ENCODE results near the gene GLCCI1. TPM values are rescaled to one million over a fixed set of nuclear protein-coding genes. Genes with fewer than 3 reads are reported as not detected.

GLCCI1 gene
- total RNA-seq, 1 donor from 2014 or later, result 23.7 TPM

DNA sequence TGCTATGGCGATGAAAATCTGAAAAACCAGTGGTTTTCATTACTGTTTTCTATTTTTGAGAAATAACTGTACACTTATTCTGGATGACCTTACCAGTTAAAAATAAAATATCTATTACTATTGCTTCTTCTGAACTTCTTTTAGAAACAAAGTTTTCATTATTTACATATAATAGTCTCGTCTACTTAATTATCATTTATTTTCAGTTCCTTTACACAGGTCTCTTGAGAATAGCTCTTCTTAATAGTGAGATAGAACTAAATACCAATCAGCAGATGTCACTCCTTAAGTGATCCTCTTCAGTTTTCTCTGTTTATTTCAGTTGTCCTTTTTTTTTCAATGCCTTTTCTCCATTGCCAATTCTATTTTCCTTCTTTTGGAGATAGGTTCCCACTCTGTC is 4.3 kb upstream of the GLCCI1 start:
- DNase-seq, result no peak

DNA sequence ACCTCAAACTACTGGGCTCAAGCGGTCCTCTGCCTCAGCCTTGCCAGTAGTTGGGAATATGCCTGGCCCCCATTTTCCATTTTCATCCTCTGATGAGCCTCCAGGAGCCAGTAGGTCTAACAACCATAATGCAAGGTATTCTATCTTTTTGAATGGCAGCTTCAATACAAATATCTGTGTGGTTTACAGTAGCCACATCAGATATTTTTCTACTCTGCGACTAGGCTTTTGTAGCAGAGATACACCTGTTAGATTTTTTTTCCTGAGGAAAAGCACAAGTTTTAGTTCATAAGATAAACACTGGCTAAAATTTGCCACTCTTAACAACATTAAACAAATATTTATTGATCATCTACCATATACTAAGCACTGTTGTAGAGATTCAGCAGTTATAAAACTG is 3.9 kb upstream of the GLCCI1 start:
- no peak for DNase-seq

DNA sequence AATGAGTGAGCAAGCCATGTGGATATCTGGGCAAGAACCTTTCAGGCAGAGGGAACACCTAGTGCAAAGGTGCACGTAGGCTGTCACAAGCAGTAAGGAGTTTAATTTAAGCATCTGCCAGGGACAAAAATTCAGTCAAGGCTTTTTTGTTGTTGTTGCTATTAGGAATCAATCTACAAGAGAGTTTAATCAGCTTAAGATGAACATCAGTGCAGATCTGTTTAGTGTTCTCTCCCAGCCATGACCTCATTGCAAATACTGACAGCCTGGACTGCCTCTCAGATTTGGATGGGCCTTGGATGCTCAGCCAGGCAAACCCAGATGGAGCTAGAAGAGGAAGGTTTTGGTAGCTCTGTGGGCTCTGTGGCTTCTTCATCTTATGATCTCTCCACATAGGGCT is 3.3 kb upstream of the GLCCI1 start:
- no peak for DNase-seq

DNA sequence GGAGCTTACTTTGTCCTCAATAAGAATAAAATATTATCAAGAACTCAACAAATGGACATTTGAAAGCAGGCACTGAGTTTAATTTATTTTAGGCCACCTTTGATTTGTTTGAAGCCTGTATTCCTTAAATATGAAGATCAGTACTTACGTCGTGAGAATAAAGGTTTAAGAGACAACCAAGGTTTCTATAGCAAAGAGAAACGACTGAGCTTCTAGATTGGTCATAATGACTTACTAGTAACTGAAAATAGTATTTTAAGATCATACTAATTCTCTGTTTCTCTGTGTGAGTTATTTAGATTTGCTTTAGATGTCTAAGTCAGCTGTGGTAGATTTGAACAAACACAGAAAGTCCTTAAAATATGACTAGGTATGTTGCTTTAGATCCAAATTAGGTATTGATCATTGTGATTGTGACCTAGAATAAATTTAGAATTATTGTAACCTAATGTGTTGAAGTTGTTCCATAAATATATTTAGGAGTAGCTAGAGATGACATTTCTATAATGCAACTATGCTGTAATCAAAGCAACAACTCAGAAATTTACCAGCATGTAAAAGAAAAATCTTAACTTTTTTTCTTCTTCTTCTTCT is 2.4 kb upstream of the GLCCI1 start:
- no peak for DNase-seq

DNA sequence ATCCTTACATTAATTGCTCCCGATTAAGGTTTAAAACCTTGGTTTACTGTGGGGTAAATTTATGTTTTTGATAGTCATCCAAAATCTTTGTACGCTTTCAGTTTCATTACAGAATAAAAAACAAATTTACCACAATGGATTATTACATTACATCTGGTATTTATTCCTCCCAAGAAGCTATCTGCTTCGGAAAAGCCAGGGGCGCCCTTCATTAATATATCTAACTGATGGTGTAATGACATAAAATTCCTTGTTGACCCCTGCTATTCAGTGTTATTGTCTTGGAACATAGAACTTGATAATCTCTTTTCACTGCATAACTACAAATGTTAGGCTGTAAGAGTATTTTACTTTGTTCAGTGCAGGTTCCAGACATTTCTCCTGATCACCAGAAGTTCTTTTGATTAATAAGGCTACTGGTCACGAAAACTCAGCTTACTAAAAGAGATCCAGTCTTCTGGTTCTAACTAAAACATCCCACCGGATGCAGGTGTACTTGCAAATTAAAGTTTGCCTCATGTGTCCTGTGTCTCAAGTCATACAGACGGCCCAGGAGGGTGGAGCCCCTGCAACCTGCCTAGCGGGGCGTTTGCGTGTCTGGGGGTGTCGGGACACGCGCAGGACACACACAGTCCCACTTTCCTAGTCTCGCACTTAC is 581 bp upstream of the GLCCI1 start:
- no peak for DNase-seq

DNA sequence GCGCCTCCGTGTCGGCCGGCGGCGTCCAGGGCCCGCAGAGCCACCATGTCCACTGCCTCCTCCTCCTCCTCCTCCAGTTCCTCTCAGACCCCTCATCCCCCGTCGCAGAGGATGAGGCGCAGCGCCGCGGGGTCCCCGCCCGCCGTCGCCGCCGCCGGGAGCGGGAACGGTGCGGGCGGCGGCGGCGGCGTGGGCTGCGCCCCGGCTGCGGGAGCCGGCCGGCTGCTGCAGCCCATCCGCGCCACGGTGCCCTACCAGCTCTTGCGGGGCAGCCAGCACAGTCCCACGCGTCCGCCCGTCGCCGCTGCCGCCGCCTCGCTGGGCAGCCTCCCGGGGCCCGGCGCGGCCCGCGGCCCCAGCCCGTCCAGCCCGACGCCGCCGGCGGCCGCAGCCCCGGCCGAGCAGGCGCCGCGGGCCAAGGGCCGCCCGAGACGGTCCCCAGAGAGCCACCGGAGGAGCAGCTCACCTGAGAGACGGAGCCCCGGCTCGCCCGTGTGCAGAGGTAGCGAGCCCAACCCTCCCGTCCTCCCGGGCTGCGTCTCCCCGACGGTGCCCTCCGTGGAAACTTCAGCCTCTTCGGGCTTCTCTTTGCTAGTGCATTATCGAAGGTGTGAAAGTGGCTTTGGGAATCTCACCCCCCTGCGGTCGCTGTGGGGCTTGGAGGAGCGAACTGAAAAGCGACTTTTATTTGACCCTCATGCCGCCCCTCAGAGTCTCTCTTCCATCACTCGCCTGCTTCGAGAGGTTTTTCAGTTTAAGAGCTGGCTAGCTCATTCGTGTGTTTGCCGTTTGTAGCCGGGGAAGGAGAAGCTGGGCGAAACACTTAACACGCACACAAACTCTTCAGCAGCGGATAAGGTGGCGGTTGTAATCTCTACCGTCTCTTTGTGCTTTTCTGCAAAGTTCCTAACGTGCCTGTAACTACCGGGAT is 975 bp downstream of the GLCCI1 start:
- peak; percentile 19 for DNase-seq

DNA sequence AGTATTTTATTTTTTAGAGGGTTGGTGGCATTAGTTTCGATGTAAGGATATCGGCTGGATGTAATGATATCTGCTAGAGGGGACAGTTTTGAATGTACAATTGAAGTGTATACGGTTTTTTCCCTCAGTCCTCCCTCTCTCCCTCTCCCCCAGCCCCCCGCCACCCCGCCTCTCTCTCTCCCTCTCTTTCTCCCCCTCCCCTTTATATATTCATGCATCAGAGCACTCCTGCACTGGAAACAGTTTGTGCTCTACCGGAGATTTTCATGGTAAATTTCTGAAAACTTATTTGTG is 1.6 kb downstream of the GLCCI1 start:
- DNase-seq, result no peak

DNA sequence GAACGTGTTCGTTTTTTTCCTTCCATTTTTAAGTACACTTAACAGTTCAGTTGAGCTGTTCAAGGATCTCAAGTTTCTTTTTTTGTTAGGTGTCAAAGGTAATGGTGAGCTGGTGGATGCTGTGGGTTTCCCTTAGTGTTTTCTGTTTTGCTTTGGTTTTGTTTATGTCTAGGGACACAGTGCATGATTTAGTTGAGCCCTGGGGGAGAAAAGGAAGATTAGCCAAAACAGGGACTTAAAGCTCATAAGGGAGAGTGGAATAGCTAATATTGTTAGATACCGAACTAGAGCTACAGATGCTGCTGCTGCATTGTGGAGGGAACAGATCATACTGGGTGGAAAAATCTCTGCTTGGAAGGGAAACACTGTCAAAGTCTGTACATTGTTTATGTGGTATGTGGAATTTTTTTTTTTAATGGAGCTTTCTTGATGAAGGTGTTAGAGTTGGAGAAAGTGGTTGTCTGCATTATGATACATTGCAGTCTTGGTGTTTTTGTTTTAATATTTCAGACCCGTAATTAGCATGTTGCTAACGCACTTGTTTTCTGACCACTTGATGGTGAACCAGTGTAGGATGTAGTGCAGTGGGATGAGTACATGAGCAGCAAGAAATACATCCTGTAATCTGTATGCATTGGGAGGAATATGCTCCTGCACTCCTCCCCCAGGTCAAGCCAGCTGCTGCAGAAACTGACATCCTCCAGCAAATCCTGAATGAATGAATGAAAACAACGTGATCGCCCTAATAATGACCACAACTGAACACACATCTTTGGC is 2.1 kb downstream of the GLCCI1 start:
- DNase-seq, result no peak

DNA sequence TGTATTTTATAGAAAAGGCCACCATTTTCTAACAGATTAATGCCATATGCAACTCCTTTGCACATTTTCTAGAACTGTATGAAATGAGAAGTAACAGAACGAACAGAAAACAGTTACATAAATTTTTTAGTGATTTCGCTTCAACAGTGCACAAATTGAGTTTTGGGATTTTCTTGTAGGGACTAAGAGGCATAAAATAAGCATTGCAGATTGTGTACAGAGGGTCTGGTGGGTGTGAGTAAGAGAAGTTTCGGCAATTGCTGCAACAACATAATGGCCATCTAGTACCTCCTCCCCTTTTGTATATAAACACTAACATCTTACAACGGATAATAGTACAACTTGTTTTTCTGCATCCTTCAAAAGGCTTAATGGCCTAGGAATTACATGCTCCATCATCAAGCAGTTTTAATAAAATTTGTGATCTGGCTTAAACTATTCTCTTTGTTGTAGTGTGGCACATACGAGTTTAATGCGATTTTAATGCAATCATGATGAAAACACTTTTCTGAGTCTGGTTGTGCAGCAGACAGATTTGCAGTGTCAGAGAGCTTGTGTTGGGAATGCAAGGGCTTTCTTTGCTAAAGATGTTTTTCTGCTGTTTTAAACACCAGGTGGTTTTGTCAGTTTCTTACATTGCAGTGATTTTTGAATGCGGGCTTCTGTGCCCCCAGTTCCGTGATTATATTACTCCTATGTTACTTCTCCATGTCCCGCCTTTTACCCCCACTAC is 2.9 kb downstream of the GLCCI1 start:
- peak; percentile 39 for DNase-seq

DNA sequence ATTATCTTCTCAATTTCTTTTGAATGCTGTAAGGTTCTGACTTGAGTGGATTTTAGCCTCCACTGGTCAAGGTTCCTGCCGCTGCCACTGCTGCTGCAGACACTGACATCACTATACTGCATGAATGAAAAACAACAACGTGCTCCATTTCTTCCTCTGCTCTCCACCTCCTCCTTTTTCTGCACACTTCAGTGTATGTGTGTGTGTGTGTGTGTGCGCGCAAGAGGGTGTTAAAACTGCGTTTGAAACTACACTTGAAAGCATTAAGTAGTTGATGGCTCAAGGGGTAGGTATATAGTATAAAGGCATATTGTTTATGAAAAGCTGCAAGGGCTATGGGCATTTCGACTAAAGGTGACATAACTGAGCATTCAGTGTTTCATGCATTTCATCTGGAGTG is 3.5 kb downstream of the GLCCI1 start:
- DNase-seq, result no peak

DNA sequence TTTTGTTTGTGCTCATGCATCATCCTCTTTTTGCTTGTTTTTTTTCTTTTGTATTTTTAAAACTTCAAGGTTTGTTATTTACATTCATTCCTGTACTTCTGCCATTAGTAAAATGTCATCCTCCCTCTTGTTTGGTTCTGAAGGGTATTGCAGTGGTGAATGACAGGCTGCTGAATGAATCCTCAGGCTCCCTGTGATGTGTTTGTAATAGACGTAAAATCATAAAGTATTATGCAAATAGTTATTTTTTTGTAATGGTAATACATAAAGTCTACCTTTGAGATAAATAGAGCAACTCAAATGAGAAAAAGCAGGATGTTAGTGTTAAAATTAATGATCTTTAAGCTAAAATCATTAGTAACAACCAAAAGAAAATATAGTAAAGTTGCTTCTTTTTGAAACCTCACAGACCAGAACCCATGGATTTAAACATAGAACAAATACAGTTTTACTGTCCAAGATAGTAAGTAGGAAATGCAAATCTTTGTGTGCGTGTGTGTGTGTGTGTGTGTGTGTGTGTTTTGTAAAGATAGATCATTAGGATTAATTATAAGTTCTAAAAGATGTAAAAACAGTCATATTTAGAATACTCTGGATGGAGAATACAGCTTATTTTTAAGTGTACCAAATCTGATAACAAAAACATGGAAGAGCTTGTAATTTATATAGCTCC is 4.5 kb downstream of the GLCCI1 start:
- DNase-seq, result no peak

DNA sequence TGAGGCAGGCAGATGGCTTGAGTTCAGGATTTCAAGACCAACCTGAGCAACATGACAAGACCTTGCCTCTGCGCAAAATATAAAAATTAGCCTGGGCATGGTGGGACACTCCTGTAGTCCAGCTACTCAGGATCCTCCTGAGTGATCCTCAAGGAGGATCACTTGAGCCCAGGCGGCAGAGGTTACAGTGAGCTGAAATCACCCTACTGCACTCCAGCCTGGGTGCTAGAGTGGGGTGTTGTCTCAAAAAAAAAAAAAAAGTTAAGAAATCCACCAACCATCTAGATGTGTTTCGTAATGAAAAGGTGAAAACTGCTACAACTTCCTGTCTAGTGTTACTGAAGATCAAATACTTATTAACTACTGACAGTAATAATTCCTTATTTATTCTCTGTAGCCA is 8.1 kb downstream of the GLCCI1 start:
- DNase-seq, result no peak

DNA sequence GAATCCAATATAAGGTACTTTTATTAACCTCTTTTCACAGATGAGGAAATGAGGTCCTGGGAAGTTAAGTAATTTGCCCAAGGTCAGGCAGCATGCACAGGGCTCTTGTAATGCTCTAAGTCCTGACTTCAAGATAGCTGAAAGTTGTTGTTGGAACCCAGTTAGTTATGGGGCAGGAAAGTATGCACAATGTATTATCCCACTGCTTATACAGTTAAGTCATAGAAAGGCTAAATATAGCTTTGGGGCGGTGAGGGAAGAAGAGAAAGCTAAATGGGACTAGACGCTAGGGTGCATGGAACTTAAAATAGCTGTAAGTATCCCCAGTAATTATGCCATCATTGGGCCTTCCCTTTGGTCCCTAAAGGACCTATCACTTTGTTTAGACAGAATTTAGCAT is 9.2 kb downstream of the GLCCI1 start:
- DNase-seq, result no peak

DNA sequence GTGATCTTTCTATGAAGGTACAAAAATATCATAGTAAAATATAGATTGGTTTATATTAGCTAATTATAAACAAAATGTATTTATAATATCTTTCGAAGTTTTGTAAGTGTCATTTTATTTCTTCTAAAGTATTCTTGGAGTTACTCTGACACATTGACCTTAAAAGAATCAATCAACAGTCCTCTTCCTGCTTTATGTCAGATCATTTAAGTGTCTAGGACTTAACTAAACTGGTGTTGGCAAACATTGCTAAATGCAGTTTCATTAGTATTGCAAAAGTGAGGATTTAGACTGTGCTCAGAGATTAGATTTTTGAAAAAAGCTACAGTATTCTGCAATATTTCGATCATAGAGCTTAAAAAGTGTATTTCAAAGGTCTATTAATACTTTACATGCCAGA is 10.3 kb downstream of the GLCCI1 start:
- no peak for DNase-seq

DNA sequence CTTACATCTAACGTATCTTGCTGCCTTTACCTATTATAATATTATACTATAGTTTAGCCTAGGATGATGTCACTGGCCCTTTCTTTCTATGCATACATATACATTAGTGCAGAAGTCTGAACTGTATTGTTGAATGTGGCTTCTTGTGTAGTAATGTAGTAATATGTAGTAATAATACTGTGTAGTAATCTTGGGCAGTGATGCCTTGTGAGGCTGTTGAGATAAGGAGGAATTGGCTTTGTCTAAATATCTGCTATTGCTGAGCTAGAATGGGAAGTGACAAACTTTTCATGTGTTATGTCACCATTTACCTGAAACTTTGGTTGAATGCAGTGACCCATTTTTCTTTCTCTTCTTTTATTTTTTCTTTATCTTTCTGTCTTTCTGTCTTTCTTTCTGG is 11.0 kb downstream of the GLCCI1 start:
- no peak for DNase-seq

DNA sequence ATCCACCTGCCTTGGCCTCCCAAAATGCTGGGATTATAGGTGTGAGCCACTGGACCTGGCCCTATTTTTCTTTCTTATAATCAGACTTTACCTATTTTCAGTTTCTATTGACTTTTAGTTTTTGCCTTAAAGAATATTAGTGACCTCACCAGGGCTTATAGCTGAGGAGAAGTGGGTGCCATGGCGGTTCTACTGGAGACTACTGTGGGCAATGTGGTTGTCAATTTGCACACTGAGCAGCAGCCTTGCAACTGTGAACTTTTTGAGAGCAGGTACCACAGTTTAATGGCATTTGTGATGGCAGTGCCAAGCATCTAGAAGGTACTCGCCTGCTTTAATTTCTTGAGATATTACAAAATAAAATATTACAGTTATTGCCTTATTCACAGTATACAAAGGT is 11.5 kb downstream of the GLCCI1 start:
- DNase-seq, result no peak

DNA sequence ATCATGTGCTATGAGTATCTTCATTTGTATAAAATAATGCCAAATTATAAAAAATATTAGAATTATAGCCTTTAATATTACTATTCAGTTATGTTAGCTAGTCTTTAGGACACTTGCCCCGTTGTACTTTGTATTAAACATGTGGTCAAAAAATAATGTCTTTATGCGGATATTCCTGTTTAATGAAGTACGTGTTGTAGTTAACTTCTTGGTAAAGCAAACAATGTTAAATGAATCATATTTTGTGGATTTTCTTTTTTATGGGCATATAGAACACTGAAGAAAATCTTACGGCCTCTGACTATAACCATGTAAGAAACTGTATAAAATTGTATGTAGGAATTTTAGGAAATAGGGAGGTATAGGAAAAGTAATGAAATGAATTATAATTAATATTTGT is 14.3 kb downstream of the GLCCI1 start:
- DNase-seq, result no peak

DNA sequence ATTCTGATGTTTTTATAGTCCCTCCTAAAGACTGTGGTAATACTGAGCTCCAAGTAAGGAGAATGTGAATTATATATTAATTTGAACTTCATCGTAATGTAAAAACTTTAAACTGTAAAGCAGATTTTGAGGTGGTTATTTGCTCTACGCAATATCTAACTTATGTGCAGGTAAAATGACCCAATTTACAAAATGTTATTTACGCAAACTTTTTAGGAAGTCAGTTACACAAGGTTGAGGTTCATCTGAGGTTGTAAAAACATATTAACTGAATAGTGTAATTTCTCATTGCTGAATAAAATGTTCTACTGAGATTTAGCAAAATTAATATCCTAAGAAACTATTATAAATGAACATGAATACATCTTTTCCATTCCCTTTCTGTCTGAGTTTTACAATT is 15.8 kb downstream of the GLCCI1 start:
- DNase-seq, result no peak

DNA sequence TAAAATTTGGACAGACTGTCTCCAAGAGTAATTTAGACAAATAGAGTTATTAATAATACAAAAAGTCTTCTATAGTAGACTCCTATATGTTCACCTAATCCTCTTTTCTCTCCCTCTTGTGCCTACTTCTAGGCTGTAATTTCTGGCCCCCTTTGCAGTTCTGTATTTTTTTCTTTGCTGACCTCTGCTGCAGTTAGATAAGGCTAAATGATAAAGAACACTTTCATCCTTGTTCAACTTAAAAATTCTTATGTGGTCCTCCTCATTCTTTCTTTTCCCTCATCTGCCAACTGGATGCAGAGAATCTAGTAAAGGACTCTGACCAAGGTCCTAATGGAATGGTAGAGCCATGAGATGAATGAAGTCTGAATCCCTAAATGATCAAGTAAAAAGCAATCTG is 20.1 kb downstream of the GLCCI1 start:
- DNase-seq, result no peak

DNA sequence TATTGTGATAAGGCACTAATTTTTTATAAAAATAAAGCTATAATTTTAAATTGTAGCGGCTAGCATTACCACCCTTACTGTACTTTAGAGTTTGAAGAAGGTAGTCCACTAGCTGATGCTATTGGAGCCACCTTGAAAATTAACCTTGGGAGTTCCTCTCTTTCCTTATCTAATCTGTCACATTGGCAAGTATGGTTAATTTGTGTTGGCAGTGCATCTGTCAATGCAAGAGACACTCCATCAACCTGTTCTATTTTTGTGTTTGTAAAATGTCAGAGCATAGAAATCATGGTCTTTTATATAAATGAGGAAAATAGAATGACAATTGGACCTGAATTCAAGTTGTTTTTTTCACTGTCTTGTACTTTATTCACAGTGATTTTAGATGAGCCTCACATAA is 20.5 kb downstream of the GLCCI1 start:
- no peak for DNase-seq

DNA sequence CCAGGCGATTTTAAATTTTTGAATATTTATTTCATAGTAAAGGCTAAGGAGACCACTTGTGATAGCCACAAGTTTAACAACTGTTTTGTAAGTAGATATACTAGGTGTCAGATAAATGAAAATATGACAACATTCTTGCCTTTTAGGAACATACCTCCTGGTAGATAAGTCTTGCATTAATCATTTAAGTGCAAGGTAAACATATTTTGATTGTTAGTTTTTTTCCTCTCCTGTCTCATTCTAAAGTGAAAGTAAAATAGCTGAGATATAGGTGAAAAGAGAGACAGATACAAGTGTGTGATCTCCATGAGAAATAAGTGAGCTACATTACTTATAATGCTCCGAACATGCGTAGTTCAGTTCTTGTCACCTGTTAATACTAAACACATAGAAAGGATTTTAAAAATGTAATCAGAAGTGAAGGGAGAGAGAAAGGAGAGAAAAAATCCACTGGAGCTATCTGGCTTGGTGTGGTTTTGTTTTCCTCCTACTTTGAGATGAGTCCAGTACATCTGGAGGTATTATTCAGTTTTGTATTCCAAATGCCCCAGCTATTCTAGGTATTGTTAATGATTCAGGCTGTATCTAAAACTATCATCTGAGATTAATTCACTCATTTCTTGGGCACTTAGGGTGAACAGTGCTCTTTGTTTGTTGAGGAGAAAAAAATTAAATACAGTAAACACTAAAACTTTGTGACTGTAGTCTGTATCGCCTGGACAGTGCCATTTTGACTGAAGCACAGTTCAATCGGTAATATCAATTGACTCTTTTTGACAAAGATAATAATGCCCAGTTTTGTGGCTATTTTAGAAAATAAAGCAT is 21.2 kb downstream of the GLCCI1 start:
- no peak for DNase-seq
